Measurements from ENCODE around the gene TXNRD2.
A peak's percentile ranks its signal among the peaks of the same experiment; 100 is the strongest.
"Not testable (repeated sequence)": the region's sequence is repeated elsewhere in the genome, so short reads cannot be mapped to it uniquely, and the experiment has no call there.

The TXNRD2 gene

GRCh38 chr22:19842393-19843106 is 99.1 kb downstream of the TXNRD2 start:
- no peak for DNase-seq

- no peak for DNase-seq
Measured at GRCh38 chr22:19841641-19842392, 99.8 kb downstream of the TXNRD2 start.

- DNase-seq = no peak
Measured at GRCh38 chr22:19840955-19841640, 100.5 kb downstream of the TXNRD2 start.

- no peak for DNase-seq
Measured at GRCh38 chr22:19840059-19840458, 101.6 kb downstream of the TXNRD2 start.

GRCh38 chr22:19837915-19838314 is 103.7 kb downstream of the TXNRD2 start:
- no peak for DNase-seq

- no peak for DNase-seq
Measured at GRCh38 chr22:19836512-19836911, 105.1 kb downstream of the TXNRD2 start.

GRCh38 chr22:19834599-19834998 is 107.0 kb downstream of the TXNRD2 start:
- DNase-seq = no peak

- not testable (repeated sequence) for DNase-seq
Measured at GRCh38 chr22:19833327-19833726, 108.3 kb downstream of the TXNRD2 start.

GRCh38 chr22:19832476-19833108 is 109.0 kb downstream of the TXNRD2 start:
- peak; percentile 16 to 22 for DNase-seq

- DNase-seq = not testable (repeated sequence)
Measured at GRCh38 chr22:19831979-19832378, 109.6 kb downstream of the TXNRD2 start.

- DNase-seq = no peak
Measured at GRCh38 chr22:19831016-19831415, 110.6 kb downstream of the TXNRD2 start.

GRCh38 chr22:19828035-19828401 is 113.6 kb downstream of the TXNRD2 start:
- DNase-seq = no peak

- no peak for DNase-seq
Measured at GRCh38 chr22:19827341-19828034, 114.1 kb downstream of the TXNRD2 start.

- DNase-seq = no peak
Measured at GRCh38 chr22:19826619-19826950, 115.0 kb downstream of the TXNRD2 start.

- DNase-seq = no peak
Measured at GRCh38 chr22:19825904-19826618, 115.6 kb downstream of the TXNRD2 start.

Measured in Kasumi-1 (cell line).